Mammary epithelial cell (primary cell): ENCODE results near the gene LYRM4.

Experiments used
- CTCF ChIP-seq, 2 donors: IDR thresholded peaks in 1 of 2; conservative IDR thresholded peaks in 1 of 2; 2 replicates each; pipeline ENCODE4 v1.5.1; 2011 to 2012; ENCODE audit warnings: inconsistent platforms in 2 of 2, low read length in 2 of 2, mild to moderate bottlenecking in 2 of 2, control low read depth in 1 of 2, low read depth in 1 of 2; ENCODE audit not compliant: insufficient read depth in 1 of 2; ENCODE audit errors: extremely low read depth in 1 of 2
- EZH2 ChIP-seq: IDR thresholded peaks from 2 replicates; pipeline ENCODE4 v1.6.1; 2012; ENCODE audit warnings: low read length, inconsistent platforms, borderline replicate concordance

DNA sequence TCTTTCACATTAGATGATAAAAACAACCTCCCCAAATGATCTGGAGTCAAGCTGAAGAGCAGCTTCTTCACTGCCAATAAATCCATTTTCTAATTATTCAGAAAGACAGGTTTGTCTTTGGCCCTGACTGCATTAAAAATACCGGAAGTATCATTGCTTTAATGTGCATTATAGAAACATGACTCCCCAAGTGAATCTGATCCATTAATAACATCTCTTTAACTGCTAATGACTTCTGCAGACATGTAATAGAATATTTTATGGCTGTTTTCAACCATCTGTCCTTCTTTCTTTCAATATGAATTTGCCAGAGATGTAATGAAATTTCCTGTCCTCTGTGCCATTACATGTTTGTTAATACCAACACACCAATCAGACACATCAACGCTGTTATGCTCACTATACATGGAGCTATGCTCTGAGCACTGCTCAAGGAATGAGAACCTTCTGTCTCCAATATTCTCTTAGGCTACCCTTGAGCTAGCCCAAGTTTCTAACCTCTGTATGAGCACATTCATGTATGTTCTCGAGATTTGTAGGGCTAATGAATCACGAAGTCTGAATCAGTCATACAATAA lies 87.8 kb downstream of the LYRM4 start:
- no peak for TF ChIP-seq CTCF (conservative IDR thresholded peaks at IDR 0.05 in 1 of 2, IDR thresholded peaks at IDR 0.05 in 1 of 2; ENCODE audit: extremely low read depth in 1 of 2, insufficient read depth in 1 of 2, low read depth in 1 of 2, low read length in 2 of 2)
- TF ChIP-seq EZH2 = no peak
